Activated naive CD4-positive, alpha-beta T cell treated with anti-CD3 and anti-CD28 coated beads, Interleukin-2, amount 50 U/mL, for 16 hours (primary cell): ENCODE measurements around the gene CCS.
"Not testable (repeated sequence)": the region's sequence is repeated elsewhere in the genome, so short reads cannot be mapped to it uniquely, and the experiment has no call there.

Experiments used
- DNase-seq: peaks from one replicate; pipeline ENCODE4 v3.0.0-alpha.2; 2020

Gene CCS

GRCh38 chr11:66593303-66593635 is 284 bp downstream of the CCS start:
- DNase-seq = no peak

GRCh38 chr11:66593650-66594049 is 665 bp downstream of the CCS start:
- DNase-seq = no peak

- DNase-seq = no peak
These were observed 2.4 kb downstream of the CCS start for GRCh38 chr11:66595245-66595904.

DNA sequence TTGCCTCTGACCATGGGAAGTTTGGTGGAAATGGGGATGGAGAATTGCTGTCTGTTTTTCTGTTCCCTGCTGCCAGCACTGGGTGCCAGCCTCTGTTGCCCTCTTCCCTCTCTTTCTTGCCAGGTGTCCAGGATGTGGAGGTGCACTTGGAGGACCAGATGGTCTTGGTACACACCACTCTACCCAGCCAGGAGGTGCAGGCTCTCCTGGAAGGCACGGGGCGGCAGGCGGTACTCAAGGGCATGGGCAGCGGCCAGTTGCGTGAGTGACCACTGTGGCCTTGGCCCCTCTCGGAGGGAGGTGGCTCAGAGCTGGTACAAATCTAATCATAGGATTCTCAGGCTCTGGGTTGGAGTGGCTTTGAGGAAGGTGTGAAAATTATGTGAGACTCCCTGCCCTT is 6.0 kb downstream of the CCS start:
- DNase-seq = no peak

- no peak for DNase-seq
These were observed 7.2 kb downstream of the CCS start for GRCh38 chr11:66600219-66600618.

GRCh38 chr11:66600631-66601233 is 7.7 kb downstream of the CCS start:
- DNase-seq = no peak

DNA sequence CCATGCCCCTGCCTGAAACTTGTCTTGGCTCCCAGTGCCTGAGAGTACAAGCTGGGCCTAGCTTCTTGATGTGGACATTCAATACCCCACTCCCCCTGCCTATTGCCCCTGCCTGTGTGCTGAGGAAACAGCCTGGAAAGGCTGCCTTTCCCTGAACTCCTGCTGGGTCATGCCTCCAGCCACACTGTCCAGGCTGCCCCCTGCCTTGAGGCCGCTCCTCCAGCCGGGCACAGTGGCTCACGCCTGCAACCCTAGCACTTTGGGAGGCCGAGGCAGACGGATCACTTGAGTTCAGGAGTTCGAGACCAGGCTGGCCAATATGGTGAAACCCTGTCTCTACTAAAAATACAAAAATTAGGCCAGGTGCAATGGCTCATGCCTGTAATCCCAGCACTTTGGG is 10.1 kb downstream of the CCS start:
- no peak for DNase-seq

DNA sequence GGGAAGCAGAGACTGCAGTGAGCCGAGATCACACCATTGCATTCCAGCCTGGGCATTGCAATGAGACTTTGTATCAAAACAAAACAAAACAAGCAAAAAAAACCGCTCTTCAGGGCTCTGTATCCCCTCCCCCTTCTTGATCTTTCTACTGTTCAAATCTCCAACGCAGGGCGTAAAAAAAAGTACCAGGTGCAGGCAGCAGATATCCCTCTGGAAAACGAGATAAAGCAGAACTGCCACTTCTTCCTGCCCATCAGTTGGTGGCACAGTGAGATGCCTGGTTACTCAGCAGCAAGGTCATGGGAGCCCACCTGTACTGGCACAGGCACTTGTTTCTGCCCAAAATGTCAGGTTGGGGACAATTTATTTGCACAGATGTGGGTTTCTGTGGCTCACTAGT is 11.2 kb downstream of the CCS start:
- DNase-seq = no peak

- DNase-seq = not testable (repeated sequence)
These were observed 13.6 kb downstream of the CCS start for GRCh38 chr11:66606608-66607007.

- DNase-seq = no peak
These were observed 14.3 kb downstream of the CCS start for GRCh38 chr11:66607126-66607834.

DNA sequence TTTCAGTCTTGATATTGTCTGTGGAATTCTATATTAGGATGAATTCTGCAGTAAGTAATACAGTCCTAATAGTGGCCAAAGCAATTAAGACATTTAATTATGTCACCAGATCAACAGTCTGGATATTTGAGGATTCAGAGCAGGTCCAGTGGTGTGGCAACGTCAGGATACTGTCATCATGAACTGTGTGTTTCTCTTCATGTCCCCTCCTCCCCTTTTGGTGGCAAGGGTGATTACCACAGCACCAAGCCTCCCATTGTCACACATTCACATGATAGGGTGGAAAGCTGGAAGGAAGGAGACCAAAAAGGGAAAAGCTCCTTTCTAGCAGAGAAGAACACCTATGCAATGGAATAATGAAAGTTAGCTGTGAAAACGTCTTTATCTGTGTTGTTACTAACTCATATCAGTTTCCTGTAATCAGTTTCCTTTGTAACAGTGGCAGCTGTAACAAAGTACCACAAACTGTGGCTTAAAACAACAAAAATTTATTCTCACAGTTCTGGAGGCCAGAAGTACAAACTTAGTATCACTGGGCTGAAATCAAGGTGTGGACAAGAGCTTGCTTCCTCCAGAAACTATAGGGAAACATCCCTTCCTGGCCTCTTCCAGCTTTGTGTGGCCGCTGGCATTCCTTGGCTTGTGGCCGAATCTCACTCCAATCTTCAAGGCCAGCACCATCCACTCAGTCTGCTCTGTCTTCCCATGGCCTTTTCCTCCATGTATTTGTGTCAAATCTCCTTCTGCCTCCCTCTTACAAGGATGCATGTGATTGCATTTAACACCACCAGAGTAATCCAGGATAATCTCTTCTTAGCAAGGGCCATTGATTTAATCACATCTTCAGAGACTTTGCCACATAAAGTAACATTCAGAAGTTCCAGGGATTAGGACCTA is 17.0 kb downstream of the CCS start:
- no peak for DNase-seq

DNA sequence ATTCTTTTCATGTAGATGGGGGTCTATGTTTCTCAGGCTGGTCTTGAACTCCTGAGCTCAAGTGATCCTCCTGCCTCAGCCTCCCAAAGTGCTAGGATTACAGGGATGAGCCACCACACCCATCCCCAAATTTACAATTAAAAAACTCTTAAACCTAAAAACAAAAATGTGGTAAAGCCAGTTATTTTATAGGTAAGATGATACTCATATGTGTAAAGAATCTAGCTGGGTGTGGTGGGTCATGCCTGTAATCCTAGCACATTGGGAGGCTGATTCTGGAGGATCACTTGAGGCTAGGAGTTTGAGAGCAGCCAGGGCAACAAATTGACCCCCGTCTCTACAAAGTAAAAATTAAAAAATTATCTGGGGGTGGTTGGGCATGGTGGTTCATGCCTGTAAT is 19.5 kb downstream of the CCS start:
- DNase-seq = no peak

GRCh38 chr11:66614073-66614472 is 21.1 kb downstream of the CCS start:
- DNase-seq = no peak

- peak; percentile 98 for DNase-seq
These were observed 23.6 kb downstream of the CCS start, which contains the start of gene RBM14 for GRCh38 chr11:66616379-66617154. Gene RBM14 (plus strand): TSS chr11:66616630. CDS start chr11:66616721, 91 bp downstream.

- DNase-seq = peak; percentile 17
These were observed 24.3 kb downstream of the CCS start for GRCh38 chr11:66617155-66617834.

- no peak for DNase-seq
These were observed 26.1 kb downstream of the CCS start for GRCh38 chr11:66619080-66619554.

GRCh38 chr11:66624450-66624849 is 31.5 kb downstream of the CCS start:
- DNase-seq = no peak

GRCh38 chr11:66625041-66625751 is 32.2 kb downstream of the CCS start:
- DNase-seq = no peak

- DNase-seq = no peak
These were observed 32.8 kb downstream of the CCS start for GRCh38 chr11:66625752-66626149.

DNA sequence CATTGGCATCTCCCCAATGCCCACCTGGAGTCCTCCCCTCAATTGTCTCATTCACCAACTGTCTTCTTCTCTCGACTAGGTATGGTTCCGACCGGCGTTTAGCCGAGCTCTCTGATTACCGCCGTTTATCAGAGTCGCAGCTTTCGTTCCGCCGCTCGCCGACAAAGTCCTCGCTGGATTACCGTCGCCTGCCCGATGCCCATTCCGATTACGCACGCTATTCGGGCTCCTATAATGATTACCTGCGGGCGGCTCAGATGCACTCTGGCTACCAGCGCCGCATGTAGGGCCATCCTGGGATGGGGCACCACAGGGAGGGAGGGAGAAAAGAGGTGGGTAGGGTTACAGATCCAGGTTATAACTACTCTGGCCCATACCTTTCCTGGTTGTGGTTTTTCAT is 33.4 kb downstream of the CCS start:
- no peak for DNase-seq

- no peak for DNase-seq
These were observed 33.9 kb downstream of the CCS start for GRCh38 chr11:66626926-66627325.
